T-helper 2 cell treated with Interferon-gamma antibody and Interleukin-4, amounts not matched to agents 100 ng/mL and 5 ng/mL, for 36 hours (primary cell): Measurements from ENCODE around the gene CAMK2A. TPM values are rescaled to one million over a fixed set of nuclear protein-coding genes. Genes with fewer than 3 reads are reported as not detected.

Experiments used
- intact Hi-C: fragments of 100-400 bp; cut with micrococcal nuclease; formaldehyde crosslinking; loops from one replicate; pipeline ENCODE4 v1.15.1; 2023
- total RNA-seq: library from RNA; stranded (reverse); gene quantifications from 2 replicates; pipeline ENCODE4 v1.2.3, GENCODE V29; 2022

CAMK2A gene
- total RNA-seq, 1 donor from 2014 or later, result not detected

- intact Hi-C loops, result no loop called here
These were observed 117.4 kb downstream of the CAMK2A start for GRCh38 chr5:150172145-150172544.

Other genes with a start within 250 kb of the CAMK2A start
- gene CSF1R, start 203.2 kb downstream of the CAMK2A start, total RNA-seq, result 0.14 TPM in 1 of 2 replicates, not detected in the other
- 1.8 and 4.1 TPM in 2 replicates for gene PDGFRB, start 133.9 kb downstream of the CAMK2A start, total RNA-seq
- not detected in 2 replicates for gene CDX1, start 123.0 kb downstream of the CAMK2A start, total RNA-seq
- not detected in 2 replicates for gene SLC6A7, start 99.7 kb downstream of the CAMK2A start, total RNA-seq
- not detected in 2 replicates for gene ARSI, start 13.1 kb upstream of the CAMK2A start, total RNA-seq
- gene TCOF1, start 67.9 kb upstream of the CAMK2A start, total RNA-seq, result 72.0 and 74.3 TPM in 2 replicates
- gene CD74, start 123.1 kb upstream of the CAMK2A start, total RNA-seq, result 624 and 634 TPM in 2 replicates
- 2,302 and 2,378 TPM in 2 replicates for gene RPS14, start 160.0 kb upstream of the CAMK2A start, total RNA-seq
- 0.36 and 0.41 TPM in 2 replicates for gene NDST1, start 218.4 kb upstream of the CAMK2A start, total RNA-seq